Stomach (tissue), 4 donors: ENCODE results near the gene ADGRA1.

ENCODE experiments used
- POLR2A ChIP-seq, 4 donors: fragments of 450-650 bp; IDR thresholded peaks; one replicate each; pipeline ENCODE4 v1.6.1; 2016; ENCODE audit warnings: antibody characterized with exemption in 4 of 4, control low read depth in 2 of 4, mild to moderate bottlenecking in 1 of 4, moderate library complexity in 1 of 4
- POLR2AphosphoS5 ChIP-seq, 3 donors: sonication (generic); formaldehyde crosslinking; IDR thresholded peaks; one replicate each; pipeline ENCODE4 v1.6.1; 2016; ENCODE audit warnings: antibody characterized with exemption in 3 of 3
- TF ChIP-seq, protein P1 (sequence below), 7 experiments: fragments of 450-650 bp in 4 of 7; fragments of 200-600 bp in 3 of 7; sonication (generic) in 3 of 7; IDR thresholded peaks; one replicate each; pipeline ENCODE4 v1.5.1; 2016 to 2019; ENCODE audit warnings: antibody characterized with exemption in 7 of 7, control low read depth in 2 of 7, mild to moderate bottlenecking in 1 of 7

DNA sequence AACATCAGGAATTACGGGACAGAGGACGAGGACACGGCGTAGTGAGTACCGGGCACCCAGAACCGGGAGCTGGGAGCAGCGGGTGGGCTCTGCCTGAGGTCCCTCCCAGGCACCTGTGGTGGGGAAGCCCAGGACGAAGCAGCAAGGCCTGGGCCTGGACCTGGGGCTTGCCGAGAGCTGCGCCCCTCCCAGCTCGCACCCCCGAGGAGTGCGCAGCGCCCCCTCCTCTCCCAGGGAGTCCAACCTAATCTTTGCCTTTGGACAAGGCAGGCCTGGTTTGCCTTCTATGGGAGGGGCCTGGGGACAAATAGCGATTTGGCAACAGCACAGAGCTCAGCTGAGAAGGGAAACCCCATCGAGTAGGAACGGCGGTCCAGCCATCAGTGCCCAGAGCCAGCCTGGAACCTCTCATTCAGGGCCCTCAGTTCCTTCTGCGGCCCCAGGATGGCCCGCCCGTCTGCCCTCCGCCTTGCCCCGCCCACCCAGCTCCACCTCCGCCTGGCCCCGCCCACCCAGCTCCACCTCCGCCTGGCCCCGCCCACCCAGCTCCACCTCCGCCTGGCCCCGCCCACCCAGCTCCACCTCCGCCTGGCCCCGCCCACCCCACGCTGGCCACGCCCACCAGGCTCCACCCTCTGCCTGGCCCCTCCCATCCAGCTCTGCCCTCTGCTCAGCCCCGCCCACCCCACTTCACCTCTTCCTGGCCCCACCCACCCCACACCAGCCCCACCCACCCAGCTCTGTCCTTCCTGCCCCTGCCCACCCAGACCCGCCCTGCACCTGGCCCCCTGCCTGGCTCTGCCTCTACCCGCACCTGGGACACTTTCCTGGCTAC lies 39.8 kb downstream of the ADGRA1 start:
- TF ChIP-seq, protein P1, sequence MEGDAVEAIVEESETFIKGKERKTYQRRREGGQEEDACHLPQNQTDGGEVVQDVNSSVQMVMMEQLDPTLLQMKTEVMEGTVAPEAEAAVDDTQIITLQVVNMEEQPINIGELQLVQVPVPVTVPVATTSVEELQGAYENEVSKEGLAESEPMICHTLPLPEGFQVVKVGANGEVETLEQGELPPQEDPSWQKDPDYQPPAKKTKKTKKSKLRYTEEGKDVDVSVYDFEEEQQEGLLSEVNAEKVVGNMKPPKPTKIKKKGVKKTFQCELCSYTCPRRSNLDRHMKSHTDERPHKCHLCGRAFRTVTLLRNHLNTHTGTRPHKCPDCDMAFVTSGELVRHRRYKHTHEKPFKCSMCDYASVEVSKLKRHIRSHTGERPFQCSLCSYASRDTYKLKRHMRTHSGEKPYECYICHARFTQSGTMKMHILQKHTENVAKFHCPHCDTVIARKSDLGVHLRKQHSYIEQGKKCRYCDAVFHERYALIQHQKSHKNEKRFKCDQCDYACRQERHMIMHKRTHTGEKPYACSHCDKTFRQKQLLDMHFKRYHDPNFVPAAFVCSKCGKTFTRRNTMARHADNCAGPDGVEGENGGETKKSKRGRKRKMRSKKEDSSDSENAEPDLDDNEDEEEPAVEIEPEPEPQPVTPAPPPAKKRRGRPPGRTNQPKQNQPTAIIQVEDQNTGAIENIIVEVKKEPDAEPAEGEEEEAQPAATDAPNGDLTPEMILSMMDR (IDR thresholded peaks at IDR 0.05), result no peak
- TF ChIP-seq POLR2A (IDR thresholded peaks at IDR 0.05), result no peak
- TF ChIP-seq POLR2AphosphoS5 (IDR thresholded peaks at IDR 0.05), result no peak
